A673 (cell line): Measurements from ENCODE around the gene SMARCA4. TPM values are rescaled to one million over a fixed set of nuclear protein-coding genes. Genes with fewer than 3 reads are reported as not detected.

ENCODE experiments used
- BruUV-seq: library from RNA; stranded (reverse); fragments of 400-500 nt; replicated peaks from 2 replicates; lab custom pipeline; 2021; lab: Mats Ljungman, UMichigan
- CTCF ChIA-PET: fragments of 300-600 bp; sonication (Branson Sonifier 250); formaldehyde crosslinking; loops from one replicate; lab custom pipeline; 2022; ENCODE audit warnings: antibody characterized with exemption; lab: Charles Lee
- POLR2A ChIA-PET: fragments of 300-600 bp; sonication (Branson Sonifier 250); formaldehyde crosslinking; loops from one replicate; lab custom pipeline; 2022; ENCODE audit warnings: antibody characterized with exemption; ENCODE audit not compliant: low non-redundant PET; lab: Charles Lee
- DNase-seq: peaks from one replicate; pipeline ENCODE4 v3.0.0-alpha.2; 2015; ENCODE audit warnings: low spot score
- H3K27ac ChIP-seq: fragments of 200-600 bp; sonication (generic); 2 replicates; pipeline ENCODE4 v1.5.1; 2016; ENCODE audit warnings: mixed run types, low read depth, mild to moderate bottlenecking, mixed read lengths, antibody characterized with exemption, low read length; ENCODE audit not compliant: poor library complexity, severe bottlenecking
- H3K27me3 ChIP-seq: fragments of 200-600 bp; sonication (generic); replicated peaks from 2 replicates; pipeline ENCODE4 v1.6.1; 2017; ENCODE audit warnings: mixed run types, low read depth, mild to moderate bottlenecking, mixed read lengths, antibody characterized with exemption, low read length; ENCODE audit not compliant: insufficient read depth, poor library complexity
- H3K36me3 ChIP-seq: fragments of 200-600 bp; sonication (generic); 2 replicates; pipeline ENCODE4 v1.6.1; 2016; ENCODE audit warnings: mixed run types, mild to moderate bottlenecking, mixed read lengths, antibody characterized with exemption, low read length; ENCODE audit not compliant: insufficient read depth, poor library complexity, severe bottlenecking
- H3K4me1 ChIP-seq: fragments of 200-600 bp; sonication (generic); 2 replicates; pipeline ENCODE4 v1.6.1; 2017; ENCODE audit warnings: mixed run types, mild to moderate bottlenecking, mixed read lengths, antibody characterized with exemption, low read length; ENCODE audit not compliant: insufficient read depth, poor library complexity, severe bottlenecking
- H3K4me3 ChIP-seq: fragments of 200-600 bp; sonication (generic); 2 replicates; pipeline ENCODE4 v1.5.1; 2016; ENCODE audit warnings: low read depth, mixed run types, mild to moderate bottlenecking, mixed read lengths, low read length; ENCODE audit not compliant: poor library complexity, severe bottlenecking
- H3K9me3 ChIP-seq: fragments of 200-600 bp; sonication (generic); 2 replicates; pipeline ENCODE4 v1.6.1; 2016; ENCODE audit warnings: mixed run types, low read depth, mild to moderate bottlenecking, mixed read lengths, antibody characterized with exemption, low read length; ENCODE audit not compliant: poor library complexity, severe bottlenecking
- CTCF ChIP-seq: fragments of 300-800, 200-600 bp; sonication (generic); conservative IDR thresholded peaks from 2 replicates; pipeline ENCODE4 v1.5.1; 2017; ENCODE audit warnings: low read depth, mild to moderate bottlenecking, antibody characterized with exemption, low read length, moderate library complexity, mixed read lengths
- EZH2 ChIP-seq: fragments of 200-600 bp; sonication (generic); IDR thresholded peaks from 2 replicates; pipeline ENCODE4 v1.6.1; 2017; ENCODE audit warnings: borderline replicate concordance, low read depth, mild to moderate bottlenecking, mixed read lengths, antibody characterized with exemption, low read length; ENCODE audit not compliant: poor library complexity, severe bottlenecking
- intact Hi-C: fragments of 100-400 bp; cut with micrococcal nuclease; formaldehyde crosslinking; loops from one replicate; pipeline ENCODE4 v1.10.0; 2022; ENCODE audit not compliant: unreplicated experiment
- total RNA-seq: library from RNA; stranded (reverse); gene quantifications from 2 replicates; pipeline ENCODE4 v1.2.3, GENCODE V29; 2021

SMARCA4 gene
- total RNA-seq, 1 experiment from 2014 or later: 307 TPM

- Histone ChIP-seq H3K4me3 (no peak overlapping the region), H3K36me3 (peaks cover 61% of the 10 kb centered on the region), H3K4me1 (no peaks in the 10 kb centered on the region), H3K27me3 (no peaks in the 10 kb centered on the region), H3K27ac (peak overlapping the region; percentile 30), H3K9me3 (no peaks in the 10 kb centered on the region)
- TF ChIP-seq CTCF (no peak), EZH2 (no peak)
- DNase-seq: no peak
- no TSS peak for BruUV-seq
- CTCF ChIA-PET: interaction anchor here (0.6 kb wide), 1 partner anchor 63 kb away, joined by 3 read pairs; no protein-coding TSS in a partner anchor
- POLR2A ChIA-PET: no interaction called here
- intact Hi-C loops: no loop called here
Measured at GRCh38 chr19:11005521-11005920, 44.7 kb downstream of the SMARCA4 start.

GRCh38 chr19:11007385-11007784 lies 46.6 kb downstream of the SMARCA4 start:
- Histone ChIP-seq H3K36me3 (peaks cover 64% of the 10 kb centered on the region), H3K27me3 (no peaks in the 10 kb centered on the region), H3K4me1 (no peaks in the 10 kb centered on the region), H3K9me3 (no peaks in the 10 kb centered on the region), H3K27ac (no peak overlapping the region), H3K4me3 (no peak overlapping the region)
- no peak for TF ChIP-seq CTCF
- no peak for TF ChIP-seq EZH2
- ChIA-PET CTCF (no interaction called here), POLR2A (no interaction called here)
- no TSS peak for BruUV-seq
- intact Hi-C loops: no loop called here
- no peak for DNase-seq

- Histone ChIP-seq H3K27me3 (no peaks in the 10 kb centered on the region), H3K4me3 (no peak overlapping the region), H3K4me1 (no peaks in the 10 kb centered on the region), H3K9me3 (no peaks in the 10 kb centered on the region), H3K36me3 (peaks cover 67% of the 10 kb centered on the region), H3K27ac (no peak overlapping the region)
- DNase-seq: no peak
- no peak for TF ChIP-seq CTCF
- ChIA-PET CTCF (no interaction called here), POLR2A (interaction anchor here (0.6 kb wide), 1 partner anchor 22 kb away, joined by 3 read pairs; no protein-coding TSS in a partner anchor)
- BruUV-seq: no TSS peak
- intact Hi-C loops: no loop called here
Measured at GRCh38 chr19:11007962-11008532, 47.2 kb downstream of the SMARCA4 start.
